Ramos (cell line): ENCODE results near the gene POU6F1.
"Not testable (repeated sequence)": the region's sequence is repeated elsewhere in the genome, so short reads cannot be mapped to it uniquely, and the experiment has no call there.

ENCODE experiments used
- in situ Hi-C: fragments of 300-500 bp; cut with MboI; formaldehyde crosslinking; loops from one replicate; pipeline ENCODE4 v1.14.3; 2022; ENCODE audit warnings: low sequenced_read_pairs; ENCODE audit not compliant: unreplicated experiment

POU6F1 gene

DNA sequence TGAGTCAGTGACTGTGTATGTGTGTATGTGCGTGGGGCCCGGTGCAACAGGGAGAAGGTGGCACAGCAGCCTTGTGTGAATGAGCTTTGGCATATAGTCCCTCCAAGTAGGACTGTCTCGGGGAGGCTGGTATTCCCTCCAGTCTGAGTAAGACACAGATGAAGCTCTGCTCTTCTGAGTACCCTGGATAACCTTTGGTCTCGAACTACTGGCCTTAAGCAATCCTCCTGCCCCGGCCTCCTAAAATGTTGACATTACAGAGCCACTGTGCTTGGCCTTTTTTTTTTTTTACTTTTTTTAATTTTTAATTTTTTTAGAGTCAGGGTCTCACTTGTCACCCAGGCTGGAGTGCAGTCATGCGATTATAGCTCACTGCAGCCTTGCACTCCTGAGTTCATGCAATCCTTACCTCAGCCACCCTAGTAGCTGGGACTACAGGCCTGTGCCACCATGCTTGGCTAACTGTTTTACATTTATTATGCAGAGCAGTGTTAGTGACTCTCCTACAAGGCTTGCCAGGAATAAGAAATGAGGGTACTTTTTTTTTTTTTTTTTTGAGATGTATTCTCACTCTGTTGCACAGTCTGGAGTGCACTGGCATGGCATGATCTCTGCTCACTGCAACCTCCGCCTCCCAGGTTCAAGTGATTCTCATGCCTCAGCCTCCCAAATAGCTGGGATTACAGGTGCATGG is 11.4 kb upstream of the POU6F1 start:
- in situ Hi-C loops: no loop called here

DNA sequence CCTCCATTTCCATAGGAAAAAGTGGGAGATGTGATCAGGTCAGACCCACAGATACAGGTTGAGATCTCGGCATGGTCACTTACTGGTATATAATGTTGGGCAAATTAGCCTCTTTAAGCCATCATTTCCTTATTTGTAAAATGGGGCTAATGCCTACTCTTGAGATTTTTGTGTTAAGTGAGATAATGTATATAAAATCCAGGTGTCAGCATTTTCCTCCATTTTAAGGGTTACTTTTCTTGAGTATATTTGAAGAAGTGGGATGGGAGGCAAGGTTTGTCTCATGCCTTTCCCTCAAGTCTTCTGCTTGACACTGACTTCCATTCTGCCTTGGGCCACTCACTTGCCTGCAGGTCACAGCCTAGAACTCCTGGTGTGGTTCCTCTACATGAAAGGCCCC is 10.1 kb upstream of the POU6F1 start:
- in situ Hi-C loops: no loop called here

DNA sequence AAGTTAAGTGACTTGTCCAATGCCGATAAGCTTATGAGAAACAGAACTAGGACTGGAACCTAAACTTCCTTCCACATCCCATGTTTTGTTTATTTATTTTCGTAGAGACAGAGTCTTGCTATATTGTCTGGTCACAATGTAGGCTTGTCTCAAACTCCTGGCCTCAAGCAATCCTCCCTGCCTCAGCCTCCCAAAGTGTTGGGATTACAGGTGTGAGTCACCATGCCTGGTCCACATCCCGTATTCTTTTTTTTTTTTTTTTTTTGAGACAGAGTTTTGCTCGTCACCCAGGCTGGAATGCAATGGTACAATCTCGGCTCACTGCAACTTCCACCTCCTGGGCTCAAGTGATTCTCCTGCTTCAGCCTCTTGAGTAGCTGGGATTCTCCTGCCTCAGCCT is 9.2 kb upstream of the POU6F1 start:
- in situ Hi-C loops: not testable (repeated sequence)

DNA sequence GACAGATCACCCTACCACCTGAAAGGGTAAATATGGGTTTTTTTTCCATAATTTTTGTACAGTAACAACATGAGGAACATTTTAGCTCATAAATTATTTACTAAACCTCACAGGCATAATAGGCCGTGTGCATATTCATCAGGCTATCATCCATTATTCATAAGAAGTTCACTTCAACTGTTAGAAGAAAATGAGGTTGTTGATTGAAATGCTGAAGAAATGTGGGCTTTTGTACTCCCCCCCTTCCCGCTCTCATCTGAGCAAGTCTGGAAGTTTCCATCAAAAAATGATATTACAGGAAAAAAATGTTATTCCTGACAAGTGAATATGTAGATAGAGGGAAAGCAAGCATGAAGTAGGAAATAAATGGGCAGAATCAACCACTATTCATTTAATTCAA is 7.9 kb upstream of the POU6F1 start:
- in situ Hi-C loops: no loop called here

DNA sequence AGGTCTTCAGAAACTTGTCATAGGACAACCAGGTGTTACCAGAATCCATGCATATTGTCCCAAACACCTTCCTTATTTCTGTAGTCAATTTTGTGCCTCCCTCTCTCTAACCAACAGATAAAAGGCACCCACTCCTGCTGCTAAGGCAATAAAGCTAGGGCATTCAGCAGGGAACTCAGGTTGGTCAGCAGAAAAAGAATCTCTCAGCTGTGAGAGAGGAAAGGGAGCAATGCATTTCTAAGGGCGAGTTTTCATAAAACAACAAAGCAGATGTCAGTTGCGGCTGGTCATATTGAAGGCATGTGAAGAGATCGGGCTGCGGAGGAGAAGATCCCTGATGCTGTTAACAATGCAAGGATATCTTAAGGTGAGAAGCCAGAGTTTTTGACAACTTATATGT is 7.4 kb upstream of the POU6F1 start:
- in situ Hi-C loops: no loop called here

DNA sequence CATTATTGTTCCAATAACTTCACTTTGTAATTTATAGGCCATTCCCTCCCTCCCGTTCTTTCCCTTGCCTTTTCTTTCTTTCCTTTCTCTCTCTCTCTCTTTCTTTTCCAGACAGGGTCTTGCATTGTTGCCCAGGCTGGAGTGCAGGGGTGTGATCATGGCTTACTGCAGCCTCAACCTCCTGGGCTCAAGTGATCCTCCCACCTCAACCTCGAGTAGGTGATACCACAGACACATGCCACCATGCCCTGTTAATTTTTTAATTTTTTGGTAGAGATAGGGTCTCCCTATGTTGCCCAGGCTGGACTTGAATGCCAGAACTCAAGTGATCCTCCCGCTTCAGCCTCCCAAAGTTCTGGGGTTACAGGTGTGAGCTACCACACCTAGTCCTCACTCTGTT is 6.8 kb upstream of the POU6F1 start:
- in situ Hi-C loops: no loop called here

DNA sequence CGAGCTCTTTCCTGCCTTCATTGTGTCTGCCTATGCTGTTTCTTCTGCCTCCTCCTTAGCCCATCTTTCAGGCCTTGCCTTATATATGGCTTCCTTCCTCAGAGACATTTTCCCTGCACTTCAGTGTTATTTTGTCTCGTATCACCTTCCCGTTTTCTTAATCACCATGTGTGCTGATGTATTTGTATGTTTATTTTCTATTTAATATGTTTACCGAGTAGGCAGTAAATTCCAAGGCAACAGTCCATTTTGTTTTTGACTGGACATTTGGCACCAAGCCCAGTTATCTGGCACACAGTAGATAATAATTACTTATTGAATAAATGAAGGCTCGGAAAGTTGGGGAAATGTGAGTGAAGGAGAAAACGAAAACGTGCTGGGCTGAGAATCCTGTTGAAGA is 4.6 kb upstream of the POU6F1 start:
- in situ Hi-C loops: no loop called here

DNA sequence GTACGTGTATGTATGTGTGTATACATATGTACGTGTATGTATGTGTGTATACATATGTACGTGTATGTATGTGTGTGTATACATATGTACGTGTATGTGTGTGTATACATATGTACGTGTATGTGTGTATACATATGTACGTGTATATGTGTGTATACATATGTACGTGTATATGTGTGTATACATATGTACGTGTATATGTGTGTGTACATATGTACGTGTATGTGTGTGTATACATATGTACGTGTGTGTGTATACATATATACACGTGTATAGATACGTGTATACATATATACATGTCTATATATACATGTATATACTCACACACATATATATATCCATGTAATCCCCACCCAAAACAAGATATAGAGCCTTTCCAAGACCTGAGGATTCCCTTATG is 2.0 kb upstream of the POU6F1 start:
- in situ Hi-C loops: not testable (repeated sequence)

DNA sequence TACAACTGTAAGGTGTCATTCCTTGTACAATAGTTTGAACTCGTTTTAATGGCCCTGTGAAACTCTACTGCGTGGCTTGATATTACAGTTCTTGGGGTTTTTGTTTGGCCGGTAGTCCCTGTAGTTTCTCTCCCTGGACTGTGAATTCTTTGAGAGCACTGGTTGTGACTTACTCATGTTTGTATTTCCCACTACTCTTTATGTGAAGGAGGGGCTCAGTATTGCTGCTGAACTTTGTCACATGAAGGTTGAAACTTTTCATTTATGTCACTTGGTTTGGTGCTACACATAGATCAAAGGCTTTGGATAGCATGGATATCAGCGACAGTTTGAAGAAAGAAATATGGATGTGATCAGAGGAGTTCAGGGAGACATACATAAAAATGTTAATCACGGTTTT is 1.5 kb upstream of the POU6F1 start:
- in situ Hi-C loops: no loop called here

DNA sequence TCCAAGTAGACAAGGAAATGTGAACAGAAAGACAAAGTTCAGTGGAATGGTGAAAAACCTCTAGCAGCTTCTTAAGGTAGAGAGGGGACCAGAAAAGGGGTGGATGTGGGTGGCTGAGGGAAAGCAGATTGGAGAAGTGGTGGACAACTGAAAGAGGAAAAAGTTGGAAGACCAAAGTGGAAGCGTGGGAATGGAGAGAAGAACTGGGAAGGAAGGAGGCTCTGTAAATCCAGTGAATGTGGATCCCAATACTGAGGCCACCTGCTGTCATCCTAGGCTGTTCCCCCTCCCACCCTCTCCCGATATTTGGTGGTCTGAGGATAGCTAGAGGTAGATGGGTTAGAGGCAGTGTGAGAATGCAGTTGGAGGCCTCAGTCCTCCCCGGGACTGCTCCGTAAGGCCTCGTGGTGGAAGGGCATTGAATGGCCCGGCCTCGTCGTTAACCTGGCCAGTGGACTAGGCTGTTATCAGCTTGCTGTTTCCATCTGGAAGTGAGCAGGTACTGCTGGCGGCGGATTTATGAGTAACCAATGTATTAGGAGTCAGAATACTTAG is 822 bp upstream of the POU6F1 start:
- in situ Hi-C loops: no loop called here

DNA sequence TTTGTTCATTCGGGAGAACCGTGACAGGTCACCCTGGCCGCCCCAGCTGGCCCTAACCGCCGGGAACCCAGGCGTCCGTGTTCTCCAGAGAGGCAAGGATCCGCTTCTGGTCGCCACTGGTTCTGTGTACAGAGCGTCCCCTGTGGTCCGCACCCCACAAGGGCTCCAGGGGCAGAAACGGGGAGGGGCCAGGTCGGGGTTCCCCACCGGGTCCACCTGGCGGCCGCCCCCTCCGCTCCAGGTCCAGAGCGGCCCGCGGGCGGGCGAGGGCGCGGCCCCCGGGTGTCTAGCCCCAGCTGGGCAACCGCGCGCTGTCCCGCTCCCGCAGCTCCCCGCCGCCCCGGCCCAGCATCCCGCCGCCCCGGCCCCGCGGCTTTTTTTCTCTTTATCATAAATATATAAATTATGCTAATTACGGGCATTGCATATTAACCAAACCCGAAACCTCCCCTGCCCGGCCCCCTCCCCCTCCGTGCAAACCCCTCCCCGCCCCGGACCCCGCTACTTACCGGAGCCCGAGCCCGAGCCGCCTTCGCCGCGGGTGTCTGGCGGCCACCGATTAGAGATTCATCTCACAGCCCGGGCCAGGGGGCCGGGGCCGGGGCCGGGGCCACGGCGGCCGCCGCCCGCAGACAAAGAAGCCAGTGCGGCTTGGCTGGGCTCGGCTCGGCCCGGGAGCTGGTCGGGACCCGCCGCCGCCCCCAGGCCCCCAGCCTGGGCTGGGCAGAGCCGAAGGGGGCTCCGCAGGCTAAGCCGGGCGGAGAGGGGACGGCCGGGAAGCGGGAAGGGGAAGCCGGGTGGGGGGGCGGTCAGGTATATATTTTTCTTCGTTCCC is 512 bp downstream of the POU6F1 start:
- in situ Hi-C loops: no loop called here

DNA sequence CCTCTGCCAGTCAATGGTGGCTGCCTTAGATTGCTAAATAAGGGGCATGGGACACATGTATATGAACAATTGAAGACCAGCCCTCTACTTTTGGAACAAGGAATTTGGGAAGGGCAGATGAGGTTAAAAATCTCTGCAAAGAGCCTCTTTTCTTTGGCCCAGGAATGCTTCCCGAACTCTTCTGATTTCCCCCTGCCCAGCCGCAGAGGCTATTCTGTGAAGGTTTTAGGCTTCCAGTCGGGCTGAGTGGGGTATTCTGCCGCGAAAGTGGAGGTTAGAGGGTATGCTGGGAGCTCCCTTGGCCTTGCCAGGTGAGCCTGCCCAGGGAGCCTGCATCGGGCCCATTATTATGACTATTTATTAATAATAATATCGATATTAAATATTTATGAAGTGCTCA is 1.2 kb downstream of the POU6F1 start:
- in situ Hi-C loops: no loop called here

DNA sequence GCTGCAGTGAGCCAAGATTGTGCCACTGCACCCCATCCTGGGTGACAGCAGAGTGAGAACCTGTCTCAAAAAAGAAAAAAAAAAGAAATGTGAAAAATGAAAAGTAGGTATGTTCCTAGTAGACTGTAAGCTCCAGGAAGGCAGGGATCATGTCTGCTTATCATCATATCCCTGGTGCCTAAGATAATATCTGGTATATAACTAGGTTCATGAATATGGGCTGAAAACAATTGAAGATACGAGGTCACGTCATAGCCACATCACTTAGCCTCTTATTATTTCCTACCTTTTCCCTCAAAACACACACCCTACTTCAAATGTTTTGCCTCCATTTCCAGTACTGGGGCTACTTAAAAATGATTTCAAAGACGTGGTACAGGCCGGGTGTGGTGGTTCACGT is 3.0 kb downstream of the POU6F1 start:
- in situ Hi-C loops: no loop called here

DNA sequence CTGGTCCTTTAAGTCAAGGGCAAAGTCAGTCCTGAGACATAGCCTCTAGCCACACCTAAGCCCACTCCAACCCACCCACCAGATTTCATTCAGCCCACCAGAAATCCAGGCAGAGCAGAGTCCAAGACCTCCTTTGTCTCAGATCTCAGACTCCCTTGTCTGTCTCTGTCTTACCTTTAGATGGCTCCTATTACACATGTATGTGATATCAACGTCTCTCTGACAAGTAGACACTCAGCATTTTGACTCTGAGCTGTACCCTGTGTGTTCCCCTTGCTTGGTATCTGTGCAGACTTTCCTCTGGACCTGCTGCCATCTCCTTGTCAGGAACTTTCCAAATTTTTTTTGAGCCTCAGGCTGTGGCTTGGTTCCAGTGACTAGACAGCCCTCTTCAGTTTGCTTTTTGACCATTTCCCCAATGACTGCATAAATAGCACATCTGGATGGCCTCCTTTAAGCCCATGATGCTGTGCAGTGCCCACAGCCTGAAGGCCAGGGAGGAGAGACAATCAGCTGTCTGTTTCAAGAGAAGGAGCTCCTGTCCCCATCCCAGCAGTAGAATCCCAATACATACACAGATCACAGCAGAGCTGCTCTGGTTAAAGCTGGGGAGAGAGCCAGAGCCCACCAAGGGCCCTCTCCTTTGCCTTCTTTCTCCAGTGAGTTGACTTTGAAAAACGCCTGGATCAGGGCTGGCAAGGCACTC is 7.0 kb downstream of the POU6F1 start:
- in situ Hi-C loops: no loop called here

DNA sequence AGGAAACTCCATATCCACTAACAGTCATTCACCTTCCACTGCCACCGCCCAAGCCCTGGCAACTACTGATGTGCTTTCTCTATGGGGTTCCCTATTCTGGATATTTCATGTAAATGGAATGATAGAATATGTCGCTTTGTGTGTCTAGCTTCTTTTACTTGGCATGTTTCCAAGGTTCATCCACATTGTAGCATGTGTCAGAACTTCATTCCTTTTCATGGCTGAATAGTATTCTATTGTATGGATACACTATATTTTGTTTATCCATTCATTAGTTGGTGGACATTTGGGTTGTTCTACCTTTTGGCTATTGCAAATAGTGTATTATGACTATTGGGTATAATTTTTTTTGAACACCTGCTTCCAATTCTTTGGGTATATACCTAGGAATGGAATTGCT is 8.6 kb downstream of the POU6F1 start:
- in situ Hi-C loops: no loop called here

DNA sequence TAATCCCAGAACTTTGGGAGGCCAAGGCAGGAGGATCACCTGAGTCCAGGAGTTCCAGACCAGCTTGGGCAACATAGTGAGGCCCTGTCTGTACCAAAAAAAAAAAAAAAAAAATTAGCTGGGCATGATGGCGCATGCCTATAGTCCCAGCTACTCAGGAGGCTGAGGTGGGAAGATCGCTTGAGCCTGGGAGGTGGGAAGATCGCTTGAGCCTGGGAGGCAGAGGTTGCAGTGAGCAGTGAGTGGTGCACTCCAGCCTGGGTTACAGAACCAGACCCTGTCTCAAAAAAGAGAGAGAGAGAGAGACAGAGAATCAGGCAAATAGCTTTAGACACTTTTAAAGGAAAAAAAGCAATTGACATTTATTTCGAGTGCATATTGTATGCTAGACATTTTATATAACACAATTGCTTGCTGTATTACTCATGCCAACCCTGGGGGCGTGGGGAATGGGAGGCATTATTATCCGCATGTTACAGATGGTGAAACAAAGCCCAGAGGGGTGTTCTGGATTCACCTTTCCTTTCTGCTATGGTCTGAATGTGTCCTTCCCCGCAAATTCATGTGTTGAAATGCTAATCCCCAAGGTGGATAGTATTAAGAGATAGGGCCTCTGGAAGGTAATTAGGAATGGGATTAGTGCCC is 9.7 kb downstream of the POU6F1 start:
- in situ Hi-C loops: no loop called here

DNA sequence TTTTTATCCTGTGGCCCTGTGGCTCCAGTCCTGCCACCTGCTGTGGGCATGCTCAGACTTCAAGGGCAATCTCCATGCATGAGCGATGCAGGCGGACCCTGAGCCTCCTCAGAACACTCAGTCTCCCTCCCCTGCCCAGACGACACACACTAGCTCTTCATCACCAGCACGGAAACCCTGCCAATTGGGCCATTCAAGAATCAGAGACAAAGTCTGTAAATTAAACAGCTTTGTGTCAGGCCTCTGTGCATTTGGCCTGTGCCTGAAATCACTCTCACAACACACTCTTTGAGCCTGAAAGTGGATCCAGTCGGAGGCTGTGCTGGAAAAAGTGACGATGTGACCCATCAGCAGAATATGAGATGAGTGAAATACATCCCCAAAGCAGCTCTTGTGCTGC is 12.5 kb downstream of the POU6F1 start:
- in situ Hi-C loops: no loop called here

DNA sequence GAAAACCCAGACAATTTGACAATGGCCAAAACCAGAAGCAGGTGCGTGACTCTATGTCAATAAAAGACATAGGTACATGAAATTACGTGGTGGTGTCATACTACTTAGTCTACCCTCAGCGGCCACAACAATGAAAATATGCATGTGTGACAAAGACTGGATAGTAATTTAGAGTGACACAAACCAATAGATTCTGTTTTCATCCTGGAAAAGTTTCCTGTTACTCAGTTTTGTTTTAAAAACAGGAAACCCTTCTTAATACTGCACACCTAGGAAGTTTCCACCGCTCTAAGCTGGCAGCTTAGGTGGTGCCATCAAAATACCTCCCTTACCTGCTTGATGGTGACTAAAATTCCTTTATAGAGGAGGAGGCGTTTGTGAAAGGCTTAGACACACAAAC is 15.1 kb downstream of the POU6F1 start:
- in situ Hi-C loops: no loop called here

DNA sequence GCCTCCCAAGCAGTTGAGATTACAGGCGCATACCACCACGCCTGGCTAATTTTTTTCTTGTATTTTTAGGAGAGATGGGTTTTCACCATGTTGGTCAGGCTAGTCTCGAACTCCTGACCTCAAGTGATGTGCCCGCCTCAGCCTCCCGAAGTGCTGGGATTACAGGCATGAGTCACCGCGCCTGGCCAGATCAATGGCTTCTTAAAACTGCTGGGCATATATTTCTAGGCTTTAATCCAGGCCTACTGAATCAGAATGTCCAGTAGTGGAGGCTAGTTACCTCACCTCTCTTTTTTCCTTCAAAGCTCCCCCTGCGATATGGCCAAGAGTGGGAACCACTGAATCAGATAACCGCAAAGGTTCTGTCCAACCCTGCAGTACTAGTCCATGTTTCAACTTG is 17.1 kb downstream of the POU6F1 start:
- in situ Hi-C loops: no loop called here

DNA sequence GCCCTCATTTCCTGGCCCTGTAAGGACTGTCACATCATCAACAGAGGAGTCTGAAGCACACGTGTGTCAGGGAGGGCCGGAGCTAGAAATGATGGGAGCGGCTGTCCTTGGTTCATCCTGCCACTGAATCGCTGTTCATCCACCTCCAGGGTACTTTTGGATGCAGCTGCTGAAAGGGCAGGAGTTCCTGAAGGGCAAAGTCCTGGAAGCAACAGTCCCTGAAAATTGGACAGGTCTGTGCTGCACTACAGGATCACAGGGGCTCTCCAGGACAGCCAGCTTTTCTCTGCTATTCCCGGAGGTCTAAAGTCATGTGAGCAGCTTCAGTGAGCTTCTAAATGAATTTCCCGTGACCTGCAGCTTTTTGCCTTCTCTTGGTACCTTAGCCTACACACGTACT is 17.7 kb downstream of the POU6F1 start:
- in situ Hi-C loops: no loop called here
